Mesenchymal stem cell (in vitro differentiated cells and primary cell): Measurements from ENCODE around the gene TAGLN3.

Source experiments
- DNase-seq: peaks from one replicate; pipeline ENCODE4 v3.0.0-alpha.2; 2013
- H2AFZ ChIP-seq: one replicate; pipeline ENCODE4 v1.6.1; 2013; ENCODE audit warnings: low read depth, mild to moderate bottlenecking, control low read depth, inconsistent platforms, low read length, moderate library complexity
- H2AK5ac ChIP-seq: 2 replicates; pipeline ENCODE4 v1.6.1; 2013; ENCODE audit warnings: low read length, moderate library complexity, mild to moderate bottlenecking, inconsistent platforms; ENCODE audit not compliant: severe bottlenecking
- H2BK120ac ChIP-seq: one replicate; pipeline ENCODE4 v1.6.1; 2013; ENCODE audit warnings: low read depth, mild to moderate bottlenecking, inconsistent platforms, low read length, moderate library complexity
- H2BK12ac ChIP-seq, 2 experiments: one replicate each; pipeline ENCODE4 v1.6.1; 2013; ENCODE audit warnings: inconsistent platforms in 2 of 2, low read length in 2 of 2, mild to moderate bottlenecking in 2 of 2, moderate library complexity in 2 of 2, control low read depth in 1 of 2
- H2BK15ac ChIP-seq: one replicate; pipeline ENCODE4 v1.6.1; 2013; ENCODE audit warnings: mild to moderate bottlenecking, low read depth, inconsistent platforms; ENCODE audit not compliant: poor library complexity, severe bottlenecking
- H2BK5ac ChIP-seq: 2 replicates; pipeline ENCODE4 v1.6.1; 2013; ENCODE audit warnings: low read depth, mild to moderate bottlenecking, low read length, control low read depth, inconsistent platforms; ENCODE audit not compliant: poor library complexity, severe bottlenecking
- H3K14ac ChIP-seq, 2 experiments: one replicate each; pipeline ENCODE4 v1.6.1; 2013; ENCODE audit warnings: inconsistent platforms in 2 of 2, low read length in 2 of 2, control low read depth in 1 of 2, mild to moderate bottlenecking in 1 of 2, moderate library complexity in 1 of 2
- H3K18ac ChIP-seq, 2 experiments: one replicate each; pipeline ENCODE4 v1.6.1; 2013; ENCODE audit warnings: inconsistent platforms in 2 of 2, low read length in 2 of 2, control low read depth in 1 of 2, low read depth in 1 of 2, mild to moderate bottlenecking in 1 of 2
- H3K23ac ChIP-seq, 2 experiments: one replicate each; pipeline ENCODE4 v1.6.1; 2013; ENCODE audit warnings: inconsistent platforms in 2 of 2, low read length in 2 of 2, mild to moderate bottlenecking in 2 of 2, moderate library complexity in 2 of 2, control low read depth in 1 of 2
- H3K27ac ChIP-seq: 2 replicates; pipeline ENCODE4 v1.5.1; 2013; ENCODE audit warnings: mild to moderate bottlenecking, moderate library complexity, low read length, control low read depth, inconsistent platforms; ENCODE audit not compliant: poor library complexity, severe bottlenecking
- H3K27me3 ChIP-seq, 2 experiments: 2 replicates each; pipeline versions ENCODE4 v1.6.1 to v1.7.0; 2013; ENCODE audit warnings: low read length in 2 of 2, mild to moderate bottlenecking in 2 of 2, moderate library complexity in 2 of 2, control low read depth in 1 of 2, inconsistent platforms in 1 of 2; ENCODE audit not compliant: control insufficient read depth in 1 of 2, insufficient read depth in 1 of 2
- H3K36me3 ChIP-seq, 2 experiments: 2 replicates each; pipeline versions ENCODE4 v1.6.1 to v1.7.0; 2013; ENCODE audit warnings: low read length in 2 of 2, control low read depth in 1 of 2, inconsistent platforms in 1 of 2, low read depth in 1 of 2, mild to moderate bottlenecking in 1 of 2; ENCODE audit not compliant: insufficient read depth in 2 of 2, control insufficient read depth in 1 of 2
- H3K4ac ChIP-seq, 2 experiments: one replicate each; pipeline ENCODE4 v1.6.1; 2013; ENCODE audit warnings: inconsistent platforms in 2 of 2, low read length in 2 of 2, mild to moderate bottlenecking in 2 of 2, moderate library complexity in 2 of 2, control low read depth in 1 of 2, low read depth in 1 of 2
- H3K4me1 ChIP-seq: 2 replicates; pipeline ENCODE4 v1.6.1; 2013; ENCODE audit warnings: low read depth, low read length, control low read depth; ENCODE audit not compliant: control insufficient read depth, insufficient read depth
- H3K4me2 ChIP-seq: 2 replicates; pipeline ENCODE4 v1.6.1; 2013; ENCODE audit warnings: low read length, mild to moderate bottlenecking, inconsistent platforms; ENCODE audit not compliant: poor library complexity, severe bottlenecking
- H3K4me3 ChIP-seq, 2 experiments: 2 replicates each; pipeline versions ENCODE4 v1.5.1 to v1.7.0; 2013; ENCODE audit warnings: low read length in 2 of 2, mild to moderate bottlenecking in 2 of 2, control low read depth in 1 of 2, low read depth in 1 of 2; ENCODE audit not compliant: insufficient read depth in 1 of 2
- H3K79me1 ChIP-seq: replicated peaks from 2 replicates; pipeline ENCODE4 v1.6.1; 2013; ENCODE audit warnings: mild to moderate bottlenecking, control low read depth, low read length, inconsistent platforms; ENCODE audit not compliant: poor library complexity, severe bottlenecking
- H3K9ac ChIP-seq: 2 replicates; pipeline ENCODE4 v1.7.0; 2013; ENCODE audit warnings: mild to moderate bottlenecking, low read length, moderate library complexity
- H3K9me3 ChIP-seq: 2 replicates; pipeline ENCODE4 v1.7.0; 2013; ENCODE audit warnings: mild to moderate bottlenecking, low read length; ENCODE audit not compliant: control insufficient read depth
- H4K8ac ChIP-seq: one replicate; pipeline ENCODE4 v1.6.1; 2013; ENCODE audit warnings: inconsistent platforms, mild to moderate bottlenecking, low read length, moderate library complexity
- H4K91ac ChIP-seq: one replicate; pipeline ENCODE4 v1.6.1; 2013; ENCODE audit warnings: mild to moderate bottlenecking, low read length, inconsistent platforms
- WGBS: methylation state at CpG from one replicate; pipeline ENCODE4 v1.1.7; 2013; ENCODE audit warnings: mixed read lengths; 5-methylcytosine and 5-hydroxymethylcytosine counted together

Gene TAGLN3

GRCh38 chr3:111981457-111981763, 17.3 kb upstream of the TAGLN3 start:
- WGBS: 72% methylated on average over 2 of the region's 3 CpGs
- Histone ChIP-seq H3K4me1 (peaks cover 6% of the 10 kb centered on the region), H2AK5ac (no peak overlapping the region), H3K23ac (no peak overlapping the region), H3K4me2 (no peak overlapping the region), H3K4me3 (peak overlapping the region in 1 of 2 experiments; percentile 9), H3K14ac (no peak overlapping the region), H3K4ac (no peak overlapping the region), H2BK12ac (no peak overlapping the region), H3K36me3 (peaks cover 2 to 4% of the 10 kb centered on the region in 2 experiments), H3K27ac (no peak overlapping the region), H3K9ac (peak overlapping the region; percentile 28), H3K9me3 (no peaks in the 10 kb centered on the region), H2BK15ac (no peak overlapping the region), H4K91ac (no peak overlapping the region), H2BK5ac (no peak overlapping the region), H2BK120ac (no peak overlapping the region), H4K8ac (no peak overlapping the region), H3K27me3 (no peaks in the 10 kb centered on the region), H2AFZ (no peak overlapping the region), H3K18ac (no peak overlapping the region), H3K79me1 (peaks cover 8% of the 10 kb centered on the region)
- DNase-seq: no peak

GRCh38 chr3:111984636-111985298, 14.0 kb upstream of the TAGLN3 start:
- Histone ChIP-seq H3K23ac (no peak overlapping the region), H3K36me3 (peaks cover 9 to 29% of the 10 kb centered on the region in 2 experiments), H3K79me1 (peaks cover 8% of the 10 kb centered on the region), H3K27ac (no peak overlapping the region), H3K27me3 (no peaks in the 10 kb centered on the region), H4K91ac (no peak overlapping the region), H3K9ac (no peak overlapping the region), H3K9me3 (no peaks in the 10 kb centered on the region), H2AFZ (no peak overlapping the region), H3K4ac (no peak overlapping the region), H3K14ac (no peak overlapping the region), H3K4me2 (no peak overlapping the region), H2BK120ac (no peak overlapping the region), H4K8ac (no peak overlapping the region), H2BK5ac (no peak overlapping the region), H2BK15ac (no peak overlapping the region), H2AK5ac (no peak overlapping the region), H2BK12ac (no peak overlapping the region), H3K4me1 (peaks cover 4% of the 10 kb centered on the region), H3K18ac (no peak overlapping the region), H3K4me3 (no peak overlapping the region)
- 93% methylated on average over 1 of the region's 2 CpGs for WGBS
- DNase-seq: no peak

- Histone ChIP-seq H2BK12ac (no peak overlapping the region), H3K14ac (no peak overlapping the region), H3K27me3 (no peaks in the 10 kb centered on the region), H3K18ac (no peak overlapping the region), H3K4ac (no peak overlapping the region), H4K8ac (no peak overlapping the region), H3K9me3 (no peaks in the 10 kb centered on the region), H4K91ac (no peak overlapping the region), H3K9ac (no peak overlapping the region), H3K23ac (no peak overlapping the region), H2BK5ac (no peak overlapping the region), H3K4me1 (no peaks in the 10 kb centered on the region), H3K36me3 (peaks cover 12 to 42% of the 10 kb centered on the region in 2 experiments), H3K79me1 (peaks cover 4% of the 10 kb centered on the region), H2BK15ac (no peak overlapping the region), H2AK5ac (no peak overlapping the region), H2BK120ac (no peak overlapping the region), H3K27ac (no peak overlapping the region), H2AFZ (no peak overlapping the region), H3K4me3 (no peak overlapping the region), H3K4me2 (no peak overlapping the region)
- 79% methylated on average over 1 of the region's 3 CpGs for WGBS
- no peak for DNase-seq
Measured at GRCh38 chr3:111986800-111987199, 11.9 kb upstream of the TAGLN3 start.

- H4K8ac ChIP-seq: no peak overlapping the region
- no peak overlapping the region for H3K9ac ChIP-seq
- no peak overlapping the region for H2BK12ac ChIP-seq
- peaks cover 3% of the 10 kb centered on the region for H3K79me1 ChIP-seq
- H3K27ac ChIP-seq: no peak overlapping the region
- H2AK5ac ChIP-seq: no peak overlapping the region
- H3K36me3 ChIP-seq: peaks cover 12 to 51% of the 10 kb centered on the region in 2 experiments
- no peak overlapping the region for H3K4me2 ChIP-seq
- no peaks in the 10 kb centered on the region for H3K9me3 ChIP-seq
- H3K27me3 ChIP-seq: no peaks in the 10 kb centered on the region
- no peak overlapping the region for H2AFZ ChIP-seq
- no peak overlapping the region for H2BK15ac ChIP-seq
- H3K23ac ChIP-seq: no peak overlapping the region
- H2BK120ac ChIP-seq: no peak overlapping the region
- 68% methylated on average over 2 of the region's 3 CpGs for WGBS
- H4K91ac ChIP-seq: no peak overlapping the region
- H2BK5ac ChIP-seq: no peak overlapping the region
- DNase-seq: peak; percentile 78
- no peaks in the 10 kb centered on the region for H3K4me1 ChIP-seq
- no peak overlapping the region for H3K4me3 ChIP-seq
- H3K18ac ChIP-seq: no peak overlapping the region
- H3K4ac ChIP-seq: no peak overlapping the region
- H3K14ac ChIP-seq: no peak overlapping the region
Measured at GRCh38 chr3:111989061-111989678, 9.6 kb upstream of the TAGLN3 start.
